Ovary (tissue), 3 donors: Measurements from ENCODE around the gene SH2D4B.

ENCODE experiments used
- CTCF ChIP-seq, 3 donors: fragments of 450-650 bp in 2 of 3; fragments of 200-600 bp in 1 of 3; IDR thresholded peaks; one replicate each; pipeline versions ENCODE4 v1.5.1 to v1.8.0; 2016 to 2022; ENCODE audit warnings: antibody characterized with exemption in 3 of 3, mild to moderate bottlenecking in 1 of 3
- EP300 ChIP-seq: sonication (generic); formaldehyde crosslinking; IDR thresholded peaks from one replicate; pipeline ENCODE4 v1.6.1; 2017; ENCODE audit warnings: antibody characterized with exemption
- POLR2A ChIP-seq: fragments of 450-650 bp; IDR thresholded peaks from one replicate; pipeline ENCODE4 v1.6.1; 2017; ENCODE audit warnings: antibody characterized with exemption, mild to moderate bottlenecking, moderate library complexity
- donor health status: DM: no; HTN: no; CAD: no.

- TF ChIP-seq CTCF (IDR thresholded peaks at IDR 0.05): no peak
- TF ChIP-seq EP300: no peak
- TF ChIP-seq POLR2A: no peak
These were observed 30.7 kb upstream of the SH2D4B start for GRCh38 chr10:80506836-80507487.
